Right lobe of liver (tissue), 6 donors: ENCODE results near the gene NTM. TPM values are rescaled to one million over a fixed set of nuclear protein-coding genes. Genes with fewer than 3 reads are reported as not detected.

Experiments used
- ATAC-seq, 4 donors: fragments of 200-7000 bp; cut with Tn5 transposase; one replicate each; pipeline ENCODE4 v1.9.1; 2020; ENCODE audit warnings: mild to moderate bottlenecking in 4 of 4, moderate library complexity in 4 of 4
- DNase-seq, 3 donors: peaks; one replicate each; pipeline ENCODE4 v3.0.0-alpha.2; 2020
- H3K27ac ChIP-seq, 3 donors: fragments of 200-600 bp; one replicate each; pipeline ENCODE4 v1.8.0; 2022
- H3K27me3 ChIP-seq, 2 donors: fragments of 200-600 bp; one replicate each; pipeline ENCODE4 v1.8.0; 2022
- H3K36me3 ChIP-seq, 4 donors: fragments of 200-600 bp; sonication (generic) in 1 of 4; one replicate each; pipeline versions ENCODE4 v1.5.1 to v1.8.0; 2017 to 2022; ENCODE audit warnings: control low read depth in 1 of 4
- H3K4me1 ChIP-seq, 4 donors: fragments of 200-600 bp; sonication (generic) in 1 of 4; one replicate each; pipeline versions ENCODE4 v1.5.1 to v1.8.0; 2017 to 2022; ENCODE audit warnings: control low read depth in 1 of 4
- H3K4me3 ChIP-seq, 3 donors: fragments of 200-600 bp; one replicate each; pipeline ENCODE4 v1.8.0; 2022
- H3K9me3 ChIP-seq, 4 donors: fragments of 200-600 bp; sonication (generic) in 1 of 4; one replicate each; pipeline versions ENCODE4 v1.5.1 to v1.8.0; 2017 to 2022; ENCODE audit warnings: control low read depth in 1 of 4
- CTCF ChIP-seq, 4 donors: fragments of 200-600 bp in 3 of 4; fragments of 450-650 bp in 1 of 4; IDR thresholded peaks; one replicate each; pipeline versions ENCODE4 v1.5.1 to v1.8.0; 2016 to 2022; ENCODE audit warnings: antibody characterized with exemption in 4 of 4, mild to moderate bottlenecking in 2 of 4
- POLR2A ChIP-seq: fragments of 450-650 bp; IDR thresholded peaks from one replicate; pipeline ENCODE4 v1.6.1; 2017; ENCODE audit warnings: antibody characterized with exemption, mild to moderate bottlenecking
- WGBS: methylation state at CpG from one replicate; pipeline ENCODE4 v1.1.6; 2018; ENCODE audit warnings: low coverage, low lambda C conversion rate; ENCODE audit not compliant: insufficient coverage; ENCODE audit errors: missing lambda C conversion rate; 5-methylcytosine and 5-hydroxymethylcytosine counted together
- intact Hi-C, 2 donors: fragments of 100-400 bp; cut with DNase I; formaldehyde crosslinking; loops; one replicate each; pipeline versions ENCODE4 v1.11.2 to v1.14.1; 2022
- total RNA-seq, 6 experiments: library from RNA; depleted of rRNA in 2 of 6; stranded (reverse); fragments of >200 nt in 2 of 6; fragmentation: NEBNext Ultra II Directional in 3 of 6; extraction: Animal tissue kit (Norgen Biotek cat#: 25700) in 3 of 6; gene quantifications; one replicate each; pipeline versions ENCODE4 v1.1.0 to v1.2.4, GENCODE V29; 2016 to 2023
- donor health status: DM: no; HTN: yes; CAD: no.
- donor health status: DM: no; HTN: no; CAD: no.
- donor health status: DM: no; HTN: no; CAD: no.
- donor health status: DM: no; HTN: yes; CAD: no.
- donor health status: DM: no; HTN: yes; CAD: no.

NTM gene
- total RNA-seq, 6 experiments from 2014 or later, result 0.35 TPM; not detected in 5

GRCh38 chr11:131932584-131933325 lies 562.3 kb downstream of the NTM start:
- ATAC-seq, result no peak
- TF ChIP-seq CTCF (IDR thresholded peaks at IDR 0.05), result no peak
- no peak for TF ChIP-seq POLR2A
- intact Hi-C loops, result no loop called here

GRCh38 chr11:131934006-131934405 lies 563.6 kb downstream of the NTM start:
- intact Hi-C loops, result no loop called here
- TF ChIP-seq CTCF (IDR thresholded peaks at IDR 0.05), result no peak
- TF ChIP-seq POLR2A, result no peak
- Histone ChIP-seq H3K27me3 (no peaks in the 10 kb centered on the region), H3K27ac (no peak overlapping the region), H3K4me3 (no peak overlapping the region), H3K4me1 (no peaks in the 10 kb centered on the region), H3K9me3 (no peaks in the 10 kb centered on the region), H3K36me3 (no peaks in the 10 kb centered on the region)
- DNase-seq, result no peak
- no peak for ATAC-seq
- 47% methylated on average over 4 of the region's 4 CpGs for WGBS

More at GRCh38 chr11:131932584-131933325, 562.3 kb downstream of the NTM start:
- H3K9me3 ChIP-seq, result no peaks in the 10 kb centered on the region
- H3K27ac ChIP-seq, result no peak overlapping the region
- DNase-seq, result no peak
- 76% methylated on average over 10 of the region's 13 CpGs for WGBS
- H3K36me3 ChIP-seq, result no peaks in the 10 kb centered on the region
- no peak overlapping the region for H3K4me3 ChIP-seq
- no peaks in the 10 kb centered on the region for H3K27me3 ChIP-seq
- H3K4me1 ChIP-seq, result no peaks in the 10 kb centered on the region

GRCh38 chr11:131938351-131938751 lies 567.9 kb downstream of the NTM start:
- Histone ChIP-seq H3K4me1 (no peaks in the 10 kb centered on the region), H3K27me3 (no peaks in the 10 kb centered on the region), H3K4me3 (no peak overlapping the region), H3K9me3 (no peaks in the 10 kb centered on the region), H3K36me3 (no peaks in the 10 kb centered on the region), H3K27ac (no peak overlapping the region)
- peak in 3 of 4 donors; percentile 14 to 44 (median 36) for ATAC-seq
- WGBS, result 48% methylated on average over 6 of the region's 6 CpGs
- no peak for DNase-seq
- TF ChIP-seq POLR2A, result no peak
- no peak for TF ChIP-seq CTCF (IDR thresholded peaks at IDR 0.05)
- intact Hi-C loops, result no loop called here

- Histone ChIP-seq H3K27me3 (no peaks in the 10 kb centered on the region), H3K4me3 (no peak overlapping the region), H3K36me3 (no peaks in the 10 kb centered on the region), H3K9me3 (no peaks in the 10 kb centered on the region), H3K4me1 (no peaks in the 10 kb centered on the region), H3K27ac (no peak overlapping the region)
- intact Hi-C loops, result no loop called here
- DNase-seq, result no peak
- TF ChIP-seq POLR2A (no peak), CTCF (IDR thresholded peaks at IDR 0.05) (no peak)
- 32% methylated on average over 4 of the region's 4 CpGs for WGBS
- no peak for ATAC-seq
Observed at GRCh38 chr11:131940126-131940525, 569.7 kb downstream of the NTM start.
